Measurements from ENCODE around the gene SPAM1.
"Not testable (repeated sequence)": the region's sequence is repeated elsewhere in the genome, so short reads cannot be mapped to it uniquely, and the experiment has no call there.

SPAM1 gene

DNA sequence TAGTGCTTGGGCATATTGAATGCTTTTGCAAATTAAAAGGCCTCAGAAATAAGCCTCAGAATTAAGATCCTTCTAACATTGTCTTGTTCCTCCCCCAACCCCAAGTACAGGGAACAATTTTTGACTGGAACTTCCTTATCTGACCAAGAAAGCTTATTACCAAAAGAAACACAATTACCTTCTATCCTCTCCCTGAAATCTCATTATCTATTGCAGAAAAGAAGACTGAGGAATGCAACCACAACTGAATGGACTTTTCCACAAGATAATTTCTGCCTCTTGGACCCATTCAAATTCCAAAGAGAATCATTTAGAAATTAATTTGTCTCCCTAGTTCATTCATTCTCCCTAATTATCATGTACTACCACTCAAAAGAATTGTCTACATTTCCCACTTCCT lies 36.8 kb upstream of the SPAM1 start:
- H3K4me3 ChIP-seq (ENCODE audit: low read depth, low read length), result no peak overlapping the region
- H3K36me3 ChIP-seq (ENCODE audit: control insufficient read depth, insufficient read depth, low read length), result no peaks in the 10 kb centered on the region
- H3K27me3 ChIP-seq (ENCODE audit: control insufficient read depth, insufficient read depth, low read length), result no peaks in the 10 kb centered on the region
- TF ChIP-seq, protein P1, sequence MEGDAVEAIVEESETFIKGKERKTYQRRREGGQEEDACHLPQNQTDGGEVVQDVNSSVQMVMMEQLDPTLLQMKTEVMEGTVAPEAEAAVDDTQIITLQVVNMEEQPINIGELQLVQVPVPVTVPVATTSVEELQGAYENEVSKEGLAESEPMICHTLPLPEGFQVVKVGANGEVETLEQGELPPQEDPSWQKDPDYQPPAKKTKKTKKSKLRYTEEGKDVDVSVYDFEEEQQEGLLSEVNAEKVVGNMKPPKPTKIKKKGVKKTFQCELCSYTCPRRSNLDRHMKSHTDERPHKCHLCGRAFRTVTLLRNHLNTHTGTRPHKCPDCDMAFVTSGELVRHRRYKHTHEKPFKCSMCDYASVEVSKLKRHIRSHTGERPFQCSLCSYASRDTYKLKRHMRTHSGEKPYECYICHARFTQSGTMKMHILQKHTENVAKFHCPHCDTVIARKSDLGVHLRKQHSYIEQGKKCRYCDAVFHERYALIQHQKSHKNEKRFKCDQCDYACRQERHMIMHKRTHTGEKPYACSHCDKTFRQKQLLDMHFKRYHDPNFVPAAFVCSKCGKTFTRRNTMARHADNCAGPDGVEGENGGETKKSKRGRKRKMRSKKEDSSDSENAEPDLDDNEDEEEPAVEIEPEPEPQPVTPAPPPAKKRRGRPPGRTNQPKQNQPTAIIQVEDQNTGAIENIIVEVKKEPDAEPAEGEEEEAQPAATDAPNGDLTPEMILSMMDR (IDR thresholded peaks at IDR 0.05), result no peak
- H3K9ac ChIP-seq, result no peak overlapping the region
- no peak overlapping the region for H3K27ac ChIP-seq
- H2AFZ ChIP-seq, result no peak overlapping the region
- H3K4me2 ChIP-seq (ENCODE audit: low read length), result no peak overlapping the region
- H3K79me2 ChIP-seq, result no peaks in the 10 kb centered on the region
- H3K4me1 ChIP-seq, result no peaks in the 10 kb centered on the region
- no peaks in the 10 kb centered on the region for H3K9me3 ChIP-seq (ENCODE audit: control insufficient read depth, low read length)

DNA sequence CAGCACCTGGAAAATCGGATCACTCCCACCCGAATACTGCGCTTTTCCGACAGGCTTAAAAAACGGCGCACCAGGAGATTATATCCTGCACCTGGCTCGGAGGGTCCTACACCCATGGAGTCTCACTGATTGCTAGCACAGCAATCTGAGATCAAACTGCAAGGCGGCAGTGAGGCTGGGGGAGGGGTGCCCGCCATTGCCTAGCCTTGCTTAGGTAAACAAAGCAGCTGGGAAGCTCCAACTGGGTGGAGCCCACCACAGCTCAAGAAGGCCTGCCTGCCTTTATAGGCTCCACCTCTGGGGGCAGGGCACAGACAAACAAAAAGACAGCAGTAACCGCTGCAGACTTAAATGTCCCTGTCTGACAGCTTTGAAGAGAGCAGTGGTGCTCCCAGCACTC lies 30.3 kb upstream of the SPAM1 start:
- H3K4me2 ChIP-seq (ENCODE audit: low read length); H3K4me1 ChIP-seq; H3K4me3 ChIP-seq (ENCODE audit: low read depth, low read length); H3K36me3 ChIP-seq (ENCODE audit: control insufficient read depth, insufficient read depth, low read length); H2AFZ ChIP-seq; H3K9me3 ChIP-seq (ENCODE audit: control insufficient read depth, low read length); H3K27ac ChIP-seq; H3K79me2 ChIP-seq; H3K27me3 ChIP-seq (ENCODE audit: control insufficient read depth, insufficient read depth, low read length); H3K9ac ChIP-seq: not testable (repeated sequence)

DNA sequence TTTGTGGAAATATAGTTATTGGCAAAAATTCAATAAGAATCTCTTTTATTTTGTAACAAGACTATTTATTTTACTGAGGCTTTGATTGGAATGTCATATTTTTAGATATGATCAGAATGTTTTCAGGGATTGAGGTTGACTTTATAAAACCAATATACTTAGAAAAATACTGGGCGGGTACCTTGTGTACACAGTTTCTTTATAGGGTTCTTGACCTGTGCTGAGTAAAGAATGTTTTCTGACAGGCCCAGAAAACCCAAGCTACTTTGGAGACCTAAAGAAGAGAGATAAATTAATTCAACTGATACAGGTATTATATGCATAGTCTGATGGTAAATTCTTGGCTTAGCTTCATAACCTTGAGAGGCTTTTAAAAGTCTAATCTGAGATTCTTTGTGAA lies 23.9 kb upstream of the SPAM1 start:
- Histone ChIP-seq H3K4me1 (no peaks in the 10 kb centered on the region), H3K9ac (no peak overlapping the region), H3K9me3 (ENCODE audit: control insufficient read depth, low read length) (no peaks in the 10 kb centered on the region), H3K27ac (no peak overlapping the region), H3K79me2 (no peaks in the 10 kb centered on the region), H3K4me3 (ENCODE audit: low read depth, low read length) (no peak overlapping the region), H2AFZ (no peak overlapping the region), H3K4me2 (ENCODE audit: low read length) (no peak overlapping the region), H3K36me3 (ENCODE audit: control insufficient read depth, insufficient read depth, low read length) (no peaks in the 10 kb centered on the region), H3K27me3 (ENCODE audit: control insufficient read depth, insufficient read depth, low read length) (no peaks in the 10 kb centered on the region)
- TF ChIP-seq, protein P1 (IDR thresholded peaks at IDR 0.05), result no peak

DNA sequence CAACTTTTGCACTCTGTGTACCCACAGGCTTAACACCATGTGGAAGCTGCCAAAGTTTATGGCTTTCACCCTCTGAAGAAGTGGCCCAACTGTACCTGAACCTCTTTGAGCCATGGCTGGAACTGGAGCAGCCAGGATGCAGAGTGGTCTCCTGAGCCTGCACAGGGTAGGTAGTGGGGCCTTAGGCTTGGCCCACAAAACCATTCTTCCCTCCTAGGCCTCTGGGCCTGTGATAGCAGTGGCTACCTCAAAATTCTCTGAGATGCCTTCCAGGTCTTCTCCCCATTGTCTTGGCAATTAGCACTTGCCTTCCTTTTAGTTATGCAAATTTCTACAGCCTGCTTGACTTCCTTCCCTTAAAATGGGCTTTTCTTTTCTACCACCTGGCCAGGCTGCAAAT lies 19.3 kb upstream of the SPAM1 start:
- no peaks in the 10 kb centered on the region for H3K79me2 ChIP-seq
- TF ChIP-seq, protein P1 (IDR thresholded peaks at IDR 0.05), result no peak
- H3K9me3 ChIP-seq (ENCODE audit: control insufficient read depth, low read length), result no peaks in the 10 kb centered on the region
- no peak overlapping the region for H2AFZ ChIP-seq
- H3K4me1 ChIP-seq, result no peaks in the 10 kb centered on the region
- no peak overlapping the region for H3K9ac ChIP-seq
- H3K36me3 ChIP-seq (ENCODE audit: control insufficient read depth, insufficient read depth, low read length), result no peaks in the 10 kb centered on the region
- H3K4me2 ChIP-seq (ENCODE audit: low read length), result no peak overlapping the region
- H3K4me3 ChIP-seq (ENCODE audit: low read depth, low read length), result no peak overlapping the region
- H3K27me3 ChIP-seq (ENCODE audit: control insufficient read depth, insufficient read depth, low read length), result no peaks in the 10 kb centered on the region
- H3K27ac ChIP-seq, result no peak overlapping the region

DNA sequence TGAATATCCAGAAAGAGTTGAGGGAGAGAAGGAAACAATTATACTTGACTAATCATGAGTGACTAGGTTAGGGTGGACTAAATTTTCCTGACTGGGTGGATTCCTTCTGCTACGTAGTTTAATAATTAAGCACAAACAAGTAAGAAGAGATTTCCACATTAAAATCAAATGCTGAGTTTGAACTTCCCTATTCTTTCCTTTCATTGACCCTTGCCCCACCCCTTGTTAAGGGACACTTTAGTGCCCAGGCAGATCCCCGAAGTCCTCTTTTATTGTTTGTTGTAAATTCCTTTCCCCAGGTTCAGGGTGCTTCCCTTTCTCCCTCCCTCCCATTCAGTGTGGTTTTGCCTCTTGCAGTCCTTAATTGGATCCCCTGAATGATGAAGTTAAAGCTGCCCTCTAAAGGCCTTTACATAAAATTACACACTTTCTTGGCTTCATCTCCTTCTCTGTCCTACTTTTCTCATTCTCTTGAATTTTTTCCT lies 8.8 kb upstream of the SPAM1 start:
- Histone ChIP-seq H2AFZ (peak overlapping the region; percentile 5), H3K4me2 (ENCODE audit: low read length) (no peak overlapping the region), H3K27me3 (ENCODE audit: control insufficient read depth, insufficient read depth, low read length) (no peaks in the 10 kb centered on the region), H3K4me3 (ENCODE audit: low read depth, low read length) (no peak overlapping the region), H3K36me3 (ENCODE audit: control insufficient read depth, insufficient read depth, low read length) (no peaks in the 10 kb centered on the region), H3K79me2 (no peaks in the 10 kb centered on the region), H3K9ac (no peak overlapping the region), H3K4me1 (no peaks in the 10 kb centered on the region), H3K27ac (no peak overlapping the region), H3K9me3 (ENCODE audit: control insufficient read depth, low read length) (no peaks in the 10 kb centered on the region)
- TF ChIP-seq, protein P1 (IDR thresholded peaks at IDR 0.05), result no peak

All from parathyroid adenoma (tissue), 2 donors.